ENCODE results near the gene MIER2.

The MIER2 gene

DNA sequence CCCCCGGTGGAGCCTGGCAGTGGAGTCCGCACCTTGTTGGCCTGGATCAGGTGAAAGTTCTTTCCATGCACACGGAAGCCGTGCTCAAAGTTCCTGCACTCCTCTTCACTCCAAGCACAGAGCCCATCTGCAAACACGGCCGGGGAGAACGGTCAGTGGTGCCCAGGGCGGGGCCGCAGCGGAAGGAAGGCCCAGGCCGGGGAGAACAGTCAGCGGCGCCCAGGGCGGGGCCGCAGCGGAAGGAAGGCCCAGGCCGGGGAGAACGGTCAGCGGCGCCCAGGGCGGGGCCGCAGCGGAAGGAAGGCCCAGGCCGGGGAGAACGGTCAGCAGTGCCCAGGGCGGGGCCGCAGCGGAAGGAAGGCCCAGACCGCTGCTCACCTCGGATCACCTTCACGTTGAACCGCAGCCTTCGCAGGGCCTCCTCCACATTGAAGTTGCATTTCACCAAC lies 32.8 kb downstream of the MIER2 start:
- Histone ChIP-seq H3K36me3 (peaks cover 60% of the 10 kb centered on the region), H3K27me3 (ENCODE audit: insufficient read depth, low read depth, severe bottlenecking) (no peaks in the 10 kb centered on the region), H3K9me3 (ENCODE audit: severe bottlenecking) (no peaks in the 10 kb centered on the region), H3K27ac (no peak overlapping the region), H3K4me3 (ENCODE audit: low read depth, low read length) (no peak overlapping the region)
- TF ChIP-seq, protein P1, sequence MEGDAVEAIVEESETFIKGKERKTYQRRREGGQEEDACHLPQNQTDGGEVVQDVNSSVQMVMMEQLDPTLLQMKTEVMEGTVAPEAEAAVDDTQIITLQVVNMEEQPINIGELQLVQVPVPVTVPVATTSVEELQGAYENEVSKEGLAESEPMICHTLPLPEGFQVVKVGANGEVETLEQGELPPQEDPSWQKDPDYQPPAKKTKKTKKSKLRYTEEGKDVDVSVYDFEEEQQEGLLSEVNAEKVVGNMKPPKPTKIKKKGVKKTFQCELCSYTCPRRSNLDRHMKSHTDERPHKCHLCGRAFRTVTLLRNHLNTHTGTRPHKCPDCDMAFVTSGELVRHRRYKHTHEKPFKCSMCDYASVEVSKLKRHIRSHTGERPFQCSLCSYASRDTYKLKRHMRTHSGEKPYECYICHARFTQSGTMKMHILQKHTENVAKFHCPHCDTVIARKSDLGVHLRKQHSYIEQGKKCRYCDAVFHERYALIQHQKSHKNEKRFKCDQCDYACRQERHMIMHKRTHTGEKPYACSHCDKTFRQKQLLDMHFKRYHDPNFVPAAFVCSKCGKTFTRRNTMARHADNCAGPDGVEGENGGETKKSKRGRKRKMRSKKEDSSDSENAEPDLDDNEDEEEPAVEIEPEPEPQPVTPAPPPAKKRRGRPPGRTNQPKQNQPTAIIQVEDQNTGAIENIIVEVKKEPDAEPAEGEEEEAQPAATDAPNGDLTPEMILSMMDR (IDR thresholded peaks at IDR 0.05; ENCODE audit: low read depth, low read length) = no peak
- DNase-seq = no peak

DNA sequence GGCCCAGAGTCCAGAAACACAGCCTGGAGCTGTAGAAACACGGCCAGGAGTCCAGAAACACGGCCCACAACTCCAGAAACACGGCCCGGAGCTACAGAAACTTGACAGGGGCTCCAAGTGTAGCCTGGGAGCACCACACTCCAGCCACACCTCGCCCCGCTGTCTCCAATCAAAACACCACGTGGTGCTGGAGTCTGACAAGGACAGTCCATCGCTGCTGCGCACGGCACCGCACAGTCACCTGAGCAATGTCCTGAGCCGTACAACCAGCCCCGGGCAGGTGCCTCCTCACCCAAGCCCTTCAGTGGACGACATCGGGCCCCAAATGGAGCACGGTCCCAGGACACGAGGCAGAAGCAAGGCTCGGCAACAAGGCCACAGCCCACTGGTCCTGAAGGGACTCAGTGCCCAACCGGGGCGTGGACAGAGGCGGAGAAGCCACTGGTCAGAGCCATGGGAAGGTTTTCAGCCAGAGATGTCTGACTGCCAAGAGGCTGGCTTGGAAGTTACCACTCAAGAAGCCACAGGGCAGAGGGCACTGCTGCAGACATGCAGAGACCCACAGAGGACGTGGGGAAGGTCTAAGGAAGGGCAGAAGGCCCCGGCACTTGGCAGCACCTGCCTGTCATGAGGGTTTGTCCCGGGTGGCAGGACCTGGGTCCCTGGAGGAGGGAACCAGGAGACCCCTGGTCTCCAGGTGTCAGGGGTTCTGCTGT lies 33.7 kb downstream of the MIER2 start:
- TF ChIP-seq, protein P1 (IDR thresholded peaks at IDR 0.05; ENCODE audit: low read depth, low read length) = no peak
- peaks cover 60% of the 10 kb centered on the region for H3K36me3 ChIP-seq
- no peak overlapping the region for H3K27ac ChIP-seq
- no peaks in the 10 kb centered on the region for H3K27me3 ChIP-seq (ENCODE audit: insufficient read depth, low read depth, severe bottlenecking)
- no peak overlapping the region for H3K4me3 ChIP-seq (ENCODE audit: low read depth, low read length)
- no peaks in the 10 kb centered on the region for H3K9me3 ChIP-seq (ENCODE audit: severe bottlenecking)
- DNase-seq = no peak

DNA sequence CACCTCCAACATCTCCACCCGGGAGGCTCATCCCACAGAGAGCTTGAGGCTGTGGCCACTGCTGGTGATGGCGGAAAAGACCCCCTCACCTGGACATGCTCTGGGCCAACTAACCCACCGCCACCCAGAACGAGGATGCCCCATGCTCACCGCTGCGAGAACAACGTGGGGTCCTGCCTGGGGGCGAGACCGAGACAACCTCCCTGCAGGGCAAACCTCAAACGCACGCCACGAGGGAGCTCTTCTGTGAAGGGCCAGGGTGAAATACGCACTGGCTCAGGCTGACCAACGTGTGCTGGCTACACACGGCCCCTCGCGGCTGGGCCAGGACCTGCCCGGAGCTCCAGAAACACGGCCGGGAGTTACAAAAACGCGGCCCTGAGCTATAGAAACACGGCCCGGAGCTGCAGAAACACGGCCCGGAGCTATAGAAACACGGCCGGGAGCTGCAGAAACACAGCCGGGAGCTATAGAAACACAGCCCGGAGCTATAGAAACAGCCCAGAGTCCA lies 34.4 kb downstream of the MIER2 start:
- Histone ChIP-seq H3K27ac (no peak overlapping the region), H3K36me3 (peaks cover 59% of the 10 kb centered on the region), H3K9me3 (ENCODE audit: severe bottlenecking) (no peaks in the 10 kb centered on the region), H3K27me3 (ENCODE audit: insufficient read depth, low read depth, severe bottlenecking) (no peaks in the 10 kb centered on the region), H3K4me3 (ENCODE audit: low read depth, low read length) (no peak overlapping the region)
- TF ChIP-seq, protein P1 (IDR thresholded peaks at IDR 0.05; ENCODE audit: low read depth, low read length) = no peak
- DNase-seq = no peak

GRCh38 chr19:309206-309565 lies 35.4 kb downstream of the MIER2 start:
- TF ChIP-seq, protein P1 (IDR thresholded peaks at IDR 0.05; ENCODE audit: low read depth, low read length) = no peak
- no peak overlapping the region for H3K4me3 ChIP-seq (ENCODE audit: low read depth, low read length)
- H3K36me3 ChIP-seq = peaks cover 59% of the 10 kb centered on the region
- no peaks in the 10 kb centered on the region for H3K9me3 ChIP-seq (ENCODE audit: severe bottlenecking)
- DNase-seq = no peak
- H3K27me3 ChIP-seq (ENCODE audit: insufficient read depth, low read depth, severe bottlenecking) = no peaks in the 10 kb centered on the region
- H3K27ac ChIP-seq = no peak overlapping the region

GRCh38 chr19:308471-309205 lies 36.0 kb downstream of the MIER2 start:
- TF ChIP-seq, protein P1 (IDR thresholded peaks at IDR 0.05; ENCODE audit: low read depth, low read length) = no peak
- no peak for DNase-seq
- no peaks in the 10 kb centered on the region for H3K9me3 ChIP-seq (ENCODE audit: severe bottlenecking)
- no peaks in the 10 kb centered on the region for H3K27me3 ChIP-seq (ENCODE audit: insufficient read depth, low read depth, severe bottlenecking)
- no peak overlapping the region for H3K27ac ChIP-seq
- peaks cover 54% of the 10 kb centered on the region for H3K36me3 ChIP-seq
- H3K4me3 ChIP-seq (ENCODE audit: low read depth, low read length) = no peak overlapping the region

All from WERI-Rb-1 (cell line).